Suppressor macrophage treated with lipopolysaccharide for 4 hours (primary cell): ENCODE results near the gene ETV5.

Source experiments
- DNase-seq: peaks from one replicate; pipeline ENCODE4 v3.0.0-alpha.2; 2020

The ETV5 gene

DNA sequence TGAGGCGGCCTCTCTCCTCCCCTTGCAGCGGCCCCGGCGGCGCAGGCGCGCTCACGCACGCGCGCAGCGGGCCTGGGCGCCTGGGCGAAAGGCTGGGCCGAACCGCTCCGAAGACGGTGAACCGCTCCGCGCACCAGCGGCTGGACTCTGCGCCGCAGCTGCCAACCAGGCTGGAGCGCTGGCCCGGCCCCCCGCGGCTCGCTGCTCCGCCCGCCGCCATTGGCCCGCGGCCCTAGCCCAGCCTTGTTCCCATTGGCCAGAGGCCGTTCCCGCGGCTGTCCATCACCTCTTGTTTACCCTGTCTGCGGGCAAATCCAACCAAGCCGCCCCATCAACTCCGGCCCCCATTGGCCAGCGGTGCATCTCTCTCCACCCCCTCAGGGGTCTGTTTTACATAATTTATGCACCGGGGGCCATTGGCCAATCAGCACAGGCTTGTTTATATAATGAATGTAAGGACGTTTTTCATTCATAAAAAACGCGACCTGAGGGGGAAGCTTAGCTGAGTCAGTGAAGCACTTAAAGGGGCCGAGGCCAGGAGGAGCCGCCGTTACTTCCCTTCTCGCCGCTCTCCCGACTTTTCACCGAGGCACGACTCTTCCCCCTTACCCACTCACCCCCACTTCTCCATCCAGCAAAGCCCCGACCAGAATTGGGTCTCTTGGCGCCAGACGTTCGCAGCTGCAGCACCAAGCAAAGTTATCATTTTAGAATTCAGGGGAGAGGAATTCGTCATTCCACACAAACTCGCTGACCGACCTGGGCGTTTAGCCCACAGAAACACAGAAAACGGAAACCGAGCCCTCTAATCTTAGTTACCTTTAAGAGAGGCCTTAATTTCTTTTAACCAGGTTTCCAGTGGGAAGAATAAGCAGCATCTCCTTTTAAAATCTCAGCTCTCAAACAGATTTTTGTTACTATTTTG lies at the start of gene ETV5:
Gene ETV5, minus strand, starts transcription at position 149 of the 925 bp plus-strand sequence. CDS start 3,221 bp downstream, outside the sequence.
- DNase-seq = peak; percentile 99

DNA sequence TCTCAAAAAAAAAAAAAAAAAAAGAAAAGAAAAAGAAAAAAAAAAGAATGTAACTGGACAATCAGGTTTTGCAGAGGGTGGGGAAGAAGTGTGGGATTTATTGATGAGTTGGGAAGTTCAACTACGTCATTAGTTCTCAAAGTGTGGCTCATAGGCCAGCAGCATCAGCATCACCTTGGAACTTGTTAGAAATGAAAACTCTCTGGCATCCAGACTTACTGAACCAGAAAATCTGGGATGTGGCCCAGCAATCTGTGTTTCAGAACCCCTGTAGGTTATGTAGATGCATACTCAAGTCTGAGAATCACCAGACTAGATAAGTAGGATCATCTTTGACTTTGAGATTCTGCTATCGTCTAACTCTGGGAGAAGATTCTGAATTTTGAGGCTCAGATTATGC lies 45.8 kb upstream of the ETV5 start:
- no peak for DNase-seq

DNA sequence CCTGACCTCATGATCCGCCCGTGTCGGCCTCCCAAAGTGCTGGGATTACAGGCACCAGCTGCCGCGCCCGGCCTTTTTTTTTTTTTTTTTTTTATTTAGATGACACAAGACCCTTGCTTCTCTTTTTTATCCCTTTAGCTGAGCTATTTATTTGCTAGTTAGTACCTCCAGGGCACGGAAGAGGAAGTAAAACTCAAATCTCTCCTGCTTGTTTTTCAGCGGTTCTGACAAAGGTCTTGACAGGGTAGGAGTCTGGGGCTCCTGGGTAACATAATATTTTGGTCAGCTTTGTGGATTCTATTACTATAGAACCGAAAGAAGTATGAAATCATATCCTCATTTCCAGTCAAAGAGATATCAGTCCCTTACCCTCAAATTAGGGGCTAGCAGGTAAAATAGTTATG lies 44.0 kb upstream of the ETV5 start:
- peak; percentile 85 for DNase-seq

DNA sequence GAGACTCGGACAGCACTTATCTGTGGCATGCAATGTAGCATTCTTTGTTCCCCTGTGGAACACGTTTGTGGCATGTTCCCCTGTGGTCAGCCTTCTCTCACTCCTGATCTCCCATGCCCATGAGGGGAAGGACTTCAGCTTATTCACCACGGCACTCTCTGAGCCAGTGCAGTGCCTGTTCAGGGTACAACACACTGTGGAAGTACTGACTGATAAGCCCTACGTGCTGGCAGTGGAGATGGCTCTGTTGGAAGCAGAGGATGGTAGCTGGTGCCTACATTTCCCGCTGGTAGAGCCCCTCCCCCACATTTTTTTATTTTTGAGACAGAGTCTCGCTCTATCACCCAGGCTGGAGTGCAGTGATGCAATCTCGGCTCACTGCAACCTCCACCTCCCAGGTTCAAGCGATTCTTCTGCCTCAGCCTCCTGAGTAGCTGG lies 43.5 kb upstream of the ETV5 start:
- no peak for DNase-seq

- peak; percentile 66 for DNase-seq
These were observed 42.4 kb upstream of the ETV5 start for GRCh38 chr3:186151077-186151971.

- DNase-seq = peak; percentile 25
These were observed 41.3 kb upstream of the ETV5 start for GRCh38 chr3:186150041-186150830.

DNA sequence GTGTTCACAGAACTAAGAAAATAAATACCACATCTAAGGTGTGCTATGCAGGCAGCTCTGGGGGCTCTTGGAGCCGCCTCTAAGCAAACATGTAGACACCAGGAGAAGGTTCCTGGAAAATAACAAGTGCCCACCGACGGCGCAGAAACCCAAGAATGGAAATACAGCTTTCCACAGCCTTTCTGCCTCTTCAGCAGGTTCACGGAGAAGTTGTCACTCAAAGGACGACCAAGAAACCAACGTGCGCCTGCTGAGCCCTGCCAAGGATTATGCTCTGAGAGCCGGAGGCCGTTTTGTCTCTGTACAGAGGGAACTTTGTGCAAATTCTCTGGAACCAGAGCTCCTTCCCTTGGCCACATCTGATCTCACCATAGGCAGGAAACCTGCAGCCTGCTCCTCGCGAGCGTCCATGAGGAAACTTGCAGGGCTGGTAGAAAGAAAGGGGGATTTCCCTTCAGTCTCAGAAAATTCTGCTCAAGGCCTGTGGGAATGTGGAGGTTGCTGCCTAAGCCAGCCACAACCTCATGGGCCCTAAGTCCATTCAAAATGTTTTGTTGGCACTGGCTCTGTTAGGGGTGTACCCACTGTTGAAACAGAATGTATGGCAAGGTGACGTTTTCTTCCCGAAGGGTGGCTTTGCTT lies 40.6 kb upstream of the ETV5 start:
- DNase-seq = no peak

DNA sequence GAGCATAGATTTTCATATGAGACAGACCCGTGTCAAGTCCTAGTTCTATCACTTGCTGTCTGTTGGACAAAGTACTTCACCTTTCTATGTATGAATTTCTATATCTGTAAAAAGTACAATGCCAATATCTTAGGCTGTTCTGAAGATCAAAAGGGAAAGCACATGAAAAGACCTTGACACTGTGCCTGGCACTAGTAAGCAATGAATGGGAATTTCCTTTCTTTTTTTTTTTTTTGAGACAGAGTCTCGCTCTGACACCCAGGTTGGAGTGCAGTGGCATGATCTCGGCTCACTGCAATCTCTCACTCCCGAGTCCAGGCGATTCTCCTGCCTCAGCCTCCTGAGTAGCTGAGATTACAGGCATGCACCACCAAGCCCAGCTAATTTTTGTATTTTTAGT lies 35.4 kb upstream of the ETV5 start:
- DNase-seq = no peak

- DNase-seq = no peak
These were observed 34.4 kb upstream of the ETV5 start for GRCh38 chr3:186143250-186143649.

DNA sequence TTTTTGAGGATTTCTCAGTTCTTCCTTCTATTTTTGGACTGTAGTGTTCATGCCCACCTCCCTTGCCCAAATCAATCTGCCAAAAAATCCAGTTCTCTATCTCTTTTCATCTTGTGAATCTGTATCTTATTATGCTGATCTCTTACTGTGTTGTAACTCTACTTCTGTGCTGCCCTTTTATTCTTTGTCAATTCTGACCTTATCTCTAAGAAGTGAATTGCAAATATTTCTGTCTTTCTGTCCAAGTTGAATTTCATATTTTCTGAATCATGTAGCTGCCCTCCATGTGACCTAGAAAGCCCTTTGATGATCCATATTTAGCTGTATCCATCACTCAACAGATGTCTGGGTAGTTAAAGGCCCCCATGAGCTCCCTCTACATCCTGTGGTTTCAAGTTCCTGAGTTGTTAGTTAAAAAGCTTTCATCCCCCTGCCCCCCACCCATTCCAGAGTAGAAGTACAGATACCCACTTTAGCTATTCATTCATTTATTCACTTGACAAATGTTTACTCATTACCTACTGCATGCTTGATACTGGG lies 33.6 kb upstream of the ETV5 start:
- DNase-seq = no peak

DNA sequence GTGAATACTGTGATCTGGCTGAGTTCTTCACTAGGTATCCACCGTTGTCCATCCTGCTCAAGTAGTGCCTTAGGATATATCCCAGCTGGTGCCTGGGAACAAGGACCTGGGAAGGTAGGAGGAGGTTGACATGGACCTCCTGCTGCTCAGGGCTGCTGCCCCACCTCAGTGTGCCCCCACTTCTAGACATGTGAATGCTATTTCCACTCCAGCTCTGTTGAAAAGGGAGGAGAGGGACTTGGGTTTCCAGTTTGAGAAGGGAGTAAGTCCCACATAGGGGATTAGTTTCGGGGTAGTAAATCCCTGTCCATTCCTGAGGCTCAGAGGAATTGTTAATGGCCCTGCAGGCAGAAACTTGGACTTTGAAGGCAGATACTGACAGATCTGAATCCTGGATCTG lies 32.9 kb upstream of the ETV5 start:
- DNase-seq = no peak

- DNase-seq = no peak
These were observed 29.5 kb upstream of the ETV5 start for GRCh38 chr3:186138272-186138981.

DNA sequence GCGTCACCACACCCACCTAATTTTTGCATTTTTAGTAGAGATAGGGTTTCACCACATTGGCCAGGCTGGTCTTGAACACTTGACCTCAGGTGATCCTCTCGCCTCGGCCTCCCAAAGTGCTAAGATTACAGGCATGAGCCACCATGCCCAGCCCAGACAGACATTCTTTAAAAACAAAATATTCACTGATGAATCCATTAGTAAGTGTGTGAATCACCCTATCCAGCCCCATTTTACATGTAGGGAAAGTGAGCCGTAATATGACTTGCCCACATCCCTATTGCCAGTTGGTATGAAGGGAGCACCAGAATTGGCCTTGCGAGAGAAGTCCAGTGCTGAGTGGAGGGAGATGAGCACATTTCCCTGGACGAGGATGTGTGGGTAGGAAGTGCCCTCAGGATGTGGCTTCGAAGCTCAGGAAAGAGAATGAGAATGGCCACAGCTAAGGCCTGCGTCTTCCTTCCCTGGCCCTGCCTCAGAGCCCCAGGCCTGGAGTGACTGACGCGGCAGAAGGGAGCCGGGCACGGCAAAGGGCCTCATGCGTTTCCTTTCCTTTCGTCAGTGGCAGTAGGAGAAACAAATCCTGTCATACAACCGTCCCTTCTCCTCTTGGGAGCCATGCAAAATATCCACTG lies 28.3 kb upstream of the ETV5 start:
- DNase-seq = no peak

DNA sequence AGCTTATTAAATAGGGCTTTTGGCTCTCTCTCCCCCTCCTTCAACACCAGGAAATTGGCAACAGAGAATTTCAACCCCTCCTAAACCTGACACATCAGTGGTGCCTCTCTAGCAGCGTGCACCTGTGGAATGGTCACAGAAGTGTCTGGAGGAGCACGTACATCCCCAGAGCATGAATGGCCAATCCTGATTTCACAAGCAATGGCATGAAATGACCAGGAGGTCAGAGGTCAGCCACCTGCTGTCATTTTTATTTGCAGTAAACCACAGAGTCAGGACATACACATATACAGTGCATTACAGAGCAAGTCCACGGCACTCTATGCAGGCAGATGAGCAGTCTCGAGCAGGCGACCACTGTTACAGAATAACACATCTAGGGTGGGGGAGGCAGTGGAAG lies 25.1 kb upstream of the ETV5 start:
- no peak for DNase-seq

GRCh38 chr3:186132487-186132886 lies 23.6 kb upstream of the ETV5 start:
- DNase-seq = no peak

DNA sequence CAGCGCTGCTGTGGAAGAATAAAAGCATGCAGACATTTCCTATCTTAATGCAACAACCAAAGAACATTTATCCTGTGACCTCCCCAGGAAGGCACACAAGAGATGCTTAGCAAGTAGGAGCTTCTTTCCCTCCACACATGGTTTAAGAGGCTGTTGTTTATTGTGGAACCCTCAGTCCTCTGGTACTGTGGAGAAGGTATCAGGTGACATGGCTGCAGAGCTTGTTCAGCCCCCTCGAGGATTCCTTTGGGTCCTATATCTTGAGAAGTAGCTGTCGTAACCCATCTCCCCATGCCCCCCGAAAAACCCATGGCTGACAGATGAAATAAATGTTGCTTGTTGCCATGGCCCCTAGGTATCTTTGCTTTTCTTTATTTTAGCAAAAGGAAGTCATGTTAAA lies 20.3 kb upstream of the ETV5 start:
- no peak for DNase-seq

DNA sequence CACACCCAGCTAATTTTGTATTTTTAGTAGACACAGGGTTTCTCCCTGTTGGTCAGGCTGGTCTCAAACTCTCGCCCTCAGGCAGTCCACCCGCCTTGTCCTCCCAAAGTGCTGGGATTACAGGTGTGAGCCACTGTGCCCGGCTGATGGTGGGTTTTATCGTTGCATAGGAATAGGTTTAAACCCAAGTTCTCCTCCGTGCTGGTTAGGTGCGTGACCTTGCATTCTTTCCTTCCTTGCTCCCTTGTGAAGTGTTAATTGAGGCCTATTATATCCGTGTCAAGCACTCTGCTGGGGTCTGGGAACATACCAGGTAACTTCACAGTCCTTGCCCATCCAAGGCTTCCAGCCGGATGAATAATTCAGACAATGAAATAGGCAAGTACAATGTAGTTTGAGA lies 19.3 kb upstream of the ETV5 start:
- DNase-seq = no peak

DNA sequence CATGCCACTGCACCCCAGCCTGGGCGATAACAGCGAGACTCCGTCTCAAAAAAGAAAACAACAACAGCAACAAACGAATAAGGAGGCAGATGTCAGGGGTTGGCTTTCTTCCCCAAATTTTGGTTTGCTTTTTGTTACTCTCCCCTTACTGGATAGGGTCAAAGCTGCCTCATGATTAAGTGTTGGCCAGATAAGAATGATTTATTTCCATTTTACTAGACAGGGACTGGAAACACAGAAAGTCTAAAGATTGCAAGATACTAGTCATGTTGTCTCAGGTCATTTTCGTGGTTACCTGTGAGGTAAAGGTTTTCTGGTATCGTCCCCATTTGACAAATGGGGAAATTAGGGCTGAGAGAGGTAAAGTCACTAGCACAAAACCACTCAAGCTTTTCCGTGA lies 18.6 kb upstream of the ETV5 start:
- DNase-seq = no peak

GRCh38 chr3:186125118-186125517 lies 16.2 kb upstream of the ETV5 start:
- no peak for DNase-seq

DNA sequence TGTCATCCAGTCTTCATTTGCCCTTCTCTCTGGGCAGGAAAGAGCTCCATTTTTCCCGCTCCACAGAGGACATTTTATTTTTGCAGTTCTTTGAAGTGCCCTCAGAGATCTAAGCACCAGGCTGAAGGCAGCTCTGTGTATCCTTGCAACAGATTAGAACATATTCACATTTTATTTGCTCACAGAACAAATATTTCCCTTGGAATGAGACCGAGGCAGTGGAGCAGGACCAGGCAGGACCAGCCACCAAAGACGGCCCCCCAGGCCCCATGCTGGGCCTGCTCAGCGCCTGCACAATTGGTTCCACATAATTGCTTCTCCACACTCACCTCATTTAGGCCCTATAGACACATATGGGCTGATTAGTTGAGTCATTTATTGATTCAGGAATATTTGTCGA lies 15.7 kb upstream of the ETV5 start:
- DNase-seq = no peak

- DNase-seq = no peak
These were observed 14.1 kb upstream of the ETV5 start for GRCh38 chr3:186123012-186123411.
